ENCODE data around the gene ZSCAN12. TPM values are rescaled to one million over a fixed set of nuclear protein-coding genes. Genes with fewer than 3 reads are reported as not detected.
"Not testable (repeated sequence)": the region's sequence is repeated elsewhere in the genome, so short reads cannot be mapped to it uniquely, and the experiment has no call there.

ZSCAN12 gene
- total RNA-seq, 2 experiments from 2014 or later: 8.4 to 10.5 TPM

- Histone ChIP-seq H3K9me2 (ENCODE audit: insufficient read depth, low read length) (no peaks in the 10 kb centered on the region; the same call in 1 of the 2 replicates), H3K9me3 (ENCODE audit: low read length) (0 out of 2 replicates have a peak, but pooled peaks cover 6% of the 10 kb centered on the region), H2AFZ (ENCODE audit: low read length) (no peak overlapping the region), H3K36me3 (ENCODE audit: insufficient read depth, low read length) (no peaks in the 10 kb centered on the region), H3K4me3 (ENCODE audit: low read depth, low read length, poor library complexity, severe bottlenecking) (no peak overlapping the region), H3K27ac (ENCODE audit: low read depth, low read length, poor library complexity, severe bottlenecking) (no peak overlapping the region), H4K20me1 (ENCODE audit: insufficient read depth, low read length) (no peaks in the 10 kb centered on the region), H3K4me2 (ENCODE audit: low read length) (no peak overlapping the region), H3K79me2 (ENCODE audit: insufficient read depth, low read depth, low read length) (no peaks in the 10 kb centered on the region), H3K4me1 (ENCODE audit: insufficient read depth, low read length, poor library complexity, severe bottlenecking) (no peaks in the 10 kb centered on the region)
- no peak for DNase-seq (ENCODE audit: low spot score)
- ChIA-PET POLR2A (no interaction called here), CTCF (ENCODE audit: unreplicated experiment) (no interaction called here)
- TF ChIP-seq EZH2phosphoT487 (IDR thresholded peaks at IDR 0.05; ENCODE audit: borderline replicate concordance, low read depth, low read length): no peak
- no peak for TF ChIP-seq CTCF (conservative IDR thresholded peaks at IDR 0.05; ENCODE audit: low read length)
- intact Hi-C loops (cut with micrococcal nuclease; ENCODE audit: unreplicated experiment): no loop called here
- no TSS peak for BruUV-seq (replicated peaks)
These were observed 47.4 kb upstream of the ZSCAN12 start for GRCh38 chr6:28446818-28447511.

- H2AFZ ChIP-seq (ENCODE audit: low read length); DNase-seq (ENCODE audit: low spot score); CTCF ChIA-PET (ENCODE audit: unreplicated experiment); H3K27ac ChIP-seq (ENCODE audit: low read depth, low read length, poor library complexity, severe bottlenecking); H3K9me3 ChIP-seq (ENCODE audit: low read length); H3K4me3 ChIP-seq (ENCODE audit: low read depth, low read length, poor library complexity, severe bottlenecking); H3K79me2 ChIP-seq (ENCODE audit: insufficient read depth, low read depth, low read length); H3K36me3 ChIP-seq (ENCODE audit: insufficient read depth, low read length); H4K20me1 ChIP-seq (ENCODE audit: insufficient read depth, low read length); BruUV-seq (replicated peaks); H3K4me1 ChIP-seq (ENCODE audit: insufficient read depth, low read length, poor library complexity, severe bottlenecking); H3K9me2 ChIP-seq (ENCODE audit: insufficient read depth, low read length); H3K4me2 ChIP-seq (ENCODE audit: low read length); POLR2A ChIA-PET; intact Hi-C loops (cut with micrococcal nuclease; ENCODE audit: unreplicated experiment): not testable (repeated sequence)
These were observed 45.2 kb upstream of the ZSCAN12 start for GRCh38 chr6:28444759-28445158.

GRCh38 chr6:28443112-28443773 is 43.7 kb upstream of the ZSCAN12 start, which contains the start of gene ZSCAN23:
Gene ZSCAN23 (minus strand): TSS chr6:28443491. CDS start chr6:28436266, 7,225 bp downstream.
- Histone ChIP-seq H3K79me2 (ENCODE audit: insufficient read depth, low read depth, low read length) (no peaks in the 10 kb centered on the region), H3K36me3 (ENCODE audit: insufficient read depth, low read length) (no peaks in the 10 kb centered on the region), H3K9me2 (ENCODE audit: insufficient read depth, low read length) (no peaks in the 10 kb centered on the region; the same call in 1 of the 2 replicates), H4K20me1 (ENCODE audit: insufficient read depth, low read length) (no peaks in the 10 kb centered on the region), H3K4me1 (ENCODE audit: insufficient read depth, low read length, poor library complexity, severe bottlenecking) (no peaks in the 10 kb centered on the region), H2AFZ (ENCODE audit: low read length) (no peak within 1 kb of the TSS), H3K4me2 (ENCODE audit: low read length) (no peak within 1 kb of the TSS), H3K27ac (ENCODE audit: low read depth, low read length, poor library complexity, severe bottlenecking) (no peak within 1 kb of the TSS), H3K4me3 (ENCODE audit: low read depth, low read length, poor library complexity, severe bottlenecking) (no peak within 1 kb of the TSS), H3K9me3 (ENCODE audit: low read length) (0 out of 2 replicates have a peak, but pooled peaks cover 6% of the 10 kb centered on the region)
- intact Hi-C loops (cut with micrococcal nuclease; ENCODE audit: unreplicated experiment): no loop called here
- CTCF ChIA-PET (ENCODE audit: unreplicated experiment): no interaction called here
- TF ChIP-seq CTCF (conservative IDR thresholded peaks at IDR 0.05; ENCODE audit: low read length): no peak
- TF ChIP-seq EZH2phosphoT487 (IDR thresholded peaks at IDR 0.05; ENCODE audit: borderline replicate concordance, low read depth, low read length): no peak
- no TSS peak for BruUV-seq (replicated peaks)
- POLR2A ChIA-PET: no interaction called here
- no peak for DNase-seq (ENCODE audit: low spot score)
